Stimulated activated CD4-positive, alpha-beta T cell treated with anti-CD3 and anti-CD28 coated beads, Interleukin-2, amount 100 ng/mL, for 4 hours (primary cell): ENCODE results near the gene DGUOK.
A peak's percentile ranks its signal among the peaks of the same experiment; 100 is the strongest.
"Not testable (repeated sequence)": the region's sequence is repeated elsewhere in the genome, so short reads cannot be mapped to it uniquely, and the experiment has no call there.

Experiments
- DNase-seq: peaks from one replicate; pipeline ENCODE4 v3.0.0-alpha.2; 2020; ENCODE audit warnings: low read depth

Gene DGUOK

DNA sequence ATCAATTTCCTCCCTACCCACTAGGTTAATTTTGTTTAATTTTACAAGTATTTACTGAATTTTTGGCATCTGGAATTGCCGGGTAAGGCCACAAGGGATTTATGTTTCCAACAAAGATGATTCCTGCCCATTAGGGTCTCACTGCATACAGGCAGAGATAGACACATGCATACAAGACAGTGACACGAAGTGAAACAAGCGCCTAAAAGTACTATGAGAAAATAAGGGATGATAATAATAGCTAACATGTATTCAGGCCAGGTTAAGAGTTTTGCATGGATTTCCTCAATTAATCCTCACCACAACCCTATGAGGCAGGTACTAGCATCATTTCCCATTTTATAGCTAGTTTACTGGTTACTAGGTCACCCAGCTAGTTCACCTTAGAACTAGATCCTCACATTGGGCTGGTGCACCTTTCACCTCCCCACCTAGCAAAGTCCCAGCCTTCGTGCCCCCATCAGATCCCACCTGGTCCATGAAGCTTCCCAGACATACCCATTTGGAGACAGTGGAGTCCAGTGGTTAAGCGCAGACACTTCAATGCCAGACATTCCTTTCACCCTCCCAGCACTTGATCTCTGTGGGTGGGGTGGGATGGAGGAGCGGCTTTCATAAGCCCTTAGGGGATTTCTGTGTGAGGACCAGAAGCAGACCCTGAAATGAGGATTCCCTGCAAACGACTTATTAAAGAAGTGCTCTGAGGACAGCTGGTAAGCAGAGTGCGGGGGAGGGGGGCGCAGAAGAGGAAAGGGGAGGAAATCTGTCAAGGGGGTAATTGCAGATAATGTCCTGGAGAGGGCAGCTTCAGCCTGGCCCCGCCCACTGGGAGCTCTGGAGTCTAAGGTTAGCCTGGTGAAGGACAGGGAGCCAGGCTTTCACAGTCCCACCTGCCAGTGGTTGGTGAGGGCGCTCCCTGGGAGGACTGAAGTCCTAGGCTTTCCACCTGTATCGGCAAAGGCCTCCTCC, 5.8 kb upstream of the DGUOK start:
- DNase-seq = no peak

DNA sequence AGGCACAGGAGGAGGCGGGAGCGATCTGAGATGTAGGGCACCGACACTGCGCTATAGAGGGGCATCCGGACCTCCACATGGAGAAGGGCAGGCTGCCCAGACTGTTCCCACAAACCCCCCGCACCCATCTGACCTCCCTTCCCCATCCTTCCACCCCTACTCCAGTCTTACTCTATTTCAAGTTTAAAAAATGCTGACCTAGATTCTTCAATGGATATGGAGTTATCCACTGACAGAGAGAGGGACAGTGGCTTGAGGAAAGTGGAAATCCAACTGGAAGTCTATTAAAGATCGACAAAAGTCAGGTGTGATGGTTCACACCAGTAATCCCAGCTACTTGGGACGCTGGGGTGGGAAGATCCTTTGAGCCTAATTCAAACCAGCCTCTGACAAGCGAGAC, 5.1 kb upstream of the DGUOK start:
- no peak for DNase-seq

DNA sequence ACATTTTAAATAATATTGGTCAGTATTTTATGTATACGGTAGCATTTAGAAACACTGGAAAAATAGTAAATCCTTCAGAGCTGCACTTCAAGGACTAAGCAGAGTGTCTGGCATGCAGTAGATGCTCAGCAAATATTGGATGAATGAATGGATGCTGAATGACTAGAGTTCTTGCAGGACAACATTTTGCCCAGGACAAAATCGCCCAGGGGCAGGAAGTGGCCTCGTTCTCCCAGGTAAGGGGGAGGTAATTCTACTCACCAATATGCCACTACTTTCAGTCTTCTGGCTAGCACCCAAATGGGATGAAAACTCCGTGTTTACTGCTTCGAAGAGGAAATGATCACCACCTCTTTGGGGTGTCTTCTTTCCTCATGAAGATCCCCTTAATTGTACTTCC, 4.0 kb upstream of the DGUOK start:
- no peak for DNase-seq

DNA sequence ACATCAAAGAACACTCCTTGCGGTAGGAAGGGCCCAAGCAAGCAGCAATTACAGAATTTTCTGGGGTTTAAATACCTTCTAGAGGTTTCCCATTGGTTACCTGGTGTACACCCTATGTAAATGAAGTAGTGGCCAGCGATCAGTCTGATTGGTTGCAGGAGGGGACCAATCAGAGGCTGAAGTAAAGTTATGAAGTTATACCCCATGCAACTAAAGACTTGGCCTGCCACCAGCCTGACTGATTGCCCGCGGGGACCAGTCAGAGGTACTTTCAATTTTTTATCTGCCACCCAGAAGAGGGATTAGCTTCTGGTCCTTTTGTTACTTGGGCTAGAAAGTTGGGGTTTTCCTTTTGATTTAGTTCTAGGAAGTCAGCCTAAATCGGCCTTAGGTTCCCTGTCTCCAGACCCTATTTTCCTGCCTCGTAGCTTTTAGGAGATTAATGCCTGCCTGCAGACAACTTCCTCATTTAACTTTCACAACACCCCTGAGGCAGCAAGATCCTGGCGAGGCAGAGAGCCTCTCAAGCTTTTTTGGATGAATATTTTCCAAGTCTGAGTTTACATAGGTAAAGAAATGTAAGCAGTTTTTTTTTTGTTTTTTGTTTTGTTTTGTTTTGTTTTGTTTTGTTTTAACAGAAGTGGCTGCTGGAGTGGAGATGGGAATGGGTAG, 1.5 kb upstream of the DGUOK start:
- DNase-seq = no peak

DNA sequence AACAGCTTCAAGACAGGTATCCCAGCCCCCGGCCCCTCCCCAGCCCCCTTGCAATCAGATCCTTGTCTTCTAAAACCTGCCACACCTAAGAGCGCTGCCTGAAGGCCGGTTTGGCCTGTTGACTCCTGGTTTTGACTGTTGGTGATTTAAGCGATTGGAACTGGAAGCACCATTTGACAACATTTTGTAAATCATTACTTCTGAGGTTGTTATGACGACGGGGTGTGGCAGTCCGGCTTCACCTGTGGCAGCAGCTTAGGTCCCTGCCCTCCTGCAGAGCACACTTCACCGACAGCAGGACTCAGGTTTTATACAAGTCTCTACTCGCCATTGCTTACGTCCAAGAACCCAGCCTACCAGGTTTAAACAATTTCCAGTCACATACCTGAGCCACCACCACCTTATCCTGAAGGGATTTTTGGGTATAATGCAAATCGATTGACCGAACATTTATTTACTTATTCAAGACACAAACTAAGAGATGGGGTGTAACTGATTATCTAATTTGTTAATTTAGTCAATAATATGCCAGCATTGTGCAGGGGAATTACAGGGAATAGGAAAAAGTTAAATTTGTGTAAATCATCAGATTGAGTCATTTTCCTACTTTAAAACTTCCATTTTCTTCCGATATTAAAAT, 707 bp upstream of the DGUOK start:
- DNase-seq = no peak

DNA sequence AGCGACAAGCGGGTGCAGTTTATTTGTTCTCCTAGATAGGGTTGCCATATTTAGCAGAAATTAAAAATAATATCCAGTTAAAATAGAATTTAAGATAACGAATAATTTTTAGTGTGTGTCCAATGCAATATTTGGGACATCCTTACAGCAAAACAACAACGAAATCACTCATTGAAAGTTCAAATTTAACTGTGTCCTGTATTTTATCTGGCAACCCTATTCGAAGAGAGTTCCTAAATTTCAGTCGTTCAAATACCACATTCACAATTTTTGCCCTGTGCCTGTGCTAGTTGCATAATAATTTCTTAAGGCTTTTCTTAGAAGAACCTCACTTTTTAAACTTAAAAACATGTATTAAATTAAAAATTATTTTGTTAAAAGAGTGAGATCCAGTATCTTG, 664 bp downstream of the DGUOK start:
- DNase-seq = no peak

DNA sequence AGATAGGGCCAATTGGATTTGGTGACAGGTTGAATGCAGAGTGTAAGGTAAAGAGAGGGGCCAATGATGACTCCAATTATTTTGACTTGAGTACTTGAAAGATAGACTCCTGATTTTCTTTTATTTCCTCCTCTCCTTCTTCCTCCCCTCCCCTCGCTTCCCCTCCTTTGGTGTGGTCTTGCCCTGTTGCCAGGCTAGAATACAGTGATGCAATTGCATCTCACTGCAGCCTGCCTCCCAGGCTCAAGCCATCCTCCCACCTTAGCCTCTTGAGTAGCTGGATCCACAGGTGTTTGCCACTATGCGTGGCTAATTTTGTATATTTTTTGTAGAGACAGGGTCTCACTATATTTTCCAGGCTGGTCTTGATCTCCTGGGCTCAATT, 2.3 kb downstream of the DGUOK start:
- DNase-seq = no peak

DNA sequence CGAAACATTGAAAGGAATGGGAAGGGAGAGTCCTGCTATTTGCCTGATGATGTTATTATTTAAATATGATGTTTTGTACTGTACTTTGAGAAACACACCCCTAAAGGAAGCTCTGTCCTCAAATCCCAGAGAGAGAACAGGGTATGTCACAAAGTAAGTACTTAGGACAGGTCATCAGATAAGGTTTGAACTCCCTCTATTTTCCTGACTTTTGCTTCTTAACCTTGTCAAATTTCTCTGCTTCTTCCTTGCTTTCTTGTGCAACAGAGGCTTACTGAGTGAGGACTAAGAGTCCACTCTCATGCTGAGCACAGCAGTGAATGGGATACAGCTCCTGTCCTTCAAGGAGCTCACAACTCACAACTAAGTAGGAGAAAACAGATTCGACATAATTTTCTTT, 3.7 kb downstream of the DGUOK start:
- no peak for DNase-seq

DNA sequence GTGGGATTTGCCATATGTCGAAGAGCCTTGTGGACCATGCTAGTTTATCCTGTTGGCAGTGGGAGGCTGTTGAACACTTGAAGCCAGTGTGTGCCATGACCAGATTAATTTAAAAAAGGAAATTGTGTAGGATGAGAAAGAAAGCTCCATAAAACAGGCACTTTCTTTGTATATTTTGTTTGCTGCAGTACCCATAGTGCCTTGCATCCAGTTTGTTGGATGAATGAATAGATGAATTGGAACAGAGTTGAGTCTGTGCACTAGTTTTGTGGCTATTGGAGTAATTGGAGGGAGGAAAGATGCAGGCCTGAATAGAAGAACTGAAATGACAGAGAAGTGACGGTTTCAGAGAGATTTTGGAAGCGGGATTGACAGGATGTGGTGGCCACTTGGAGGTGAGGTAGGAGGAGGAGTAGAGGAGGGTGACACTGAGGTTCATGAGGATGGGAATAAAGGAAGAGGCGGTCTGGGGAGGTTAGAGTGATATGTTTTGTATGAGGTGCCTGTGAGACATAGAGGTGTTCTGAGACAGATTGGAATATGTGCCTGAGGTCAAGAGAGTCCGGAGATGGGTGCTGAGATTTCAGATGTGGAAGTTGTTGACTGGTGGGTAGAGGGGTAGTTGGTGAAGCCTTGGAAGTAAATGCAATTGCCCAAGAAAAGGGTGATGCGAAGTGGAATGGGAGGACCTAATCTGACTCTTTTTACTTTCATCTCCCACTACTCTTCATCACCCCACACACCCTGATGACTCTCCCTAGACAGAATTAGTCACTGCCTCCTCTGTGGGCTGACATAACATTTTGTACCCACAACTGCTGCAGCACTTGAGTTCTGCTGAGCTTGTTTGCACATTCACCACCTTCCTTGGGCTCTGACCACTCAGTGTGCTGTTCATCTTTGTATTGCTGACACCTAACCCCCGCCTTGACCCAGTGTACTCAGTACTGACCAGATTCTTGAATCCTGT, 5.1 kb downstream of the DGUOK start:
- peak; percentile 58 for DNase-seq

DNA sequence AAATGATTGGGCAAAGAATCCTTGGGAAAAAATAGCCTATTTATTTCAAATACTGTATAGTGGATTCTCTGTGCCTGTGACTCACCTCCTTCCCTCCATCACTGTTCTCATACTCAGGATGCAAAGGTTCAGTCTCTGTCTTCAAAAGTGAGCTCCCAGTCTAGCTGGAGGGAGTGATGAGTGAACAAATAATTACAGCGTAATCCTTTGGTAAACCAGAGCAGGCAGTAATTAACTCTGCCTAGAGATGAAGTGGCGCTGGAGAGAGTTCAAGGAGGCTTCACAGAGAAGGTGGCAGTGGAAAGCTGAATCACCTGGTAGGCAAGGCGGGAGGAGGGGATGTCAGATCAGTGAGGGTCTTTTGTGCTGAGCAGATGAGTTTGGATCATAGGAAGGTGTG, 6.5 kb downstream of the DGUOK start:
- no peak for DNase-seq

DNA sequence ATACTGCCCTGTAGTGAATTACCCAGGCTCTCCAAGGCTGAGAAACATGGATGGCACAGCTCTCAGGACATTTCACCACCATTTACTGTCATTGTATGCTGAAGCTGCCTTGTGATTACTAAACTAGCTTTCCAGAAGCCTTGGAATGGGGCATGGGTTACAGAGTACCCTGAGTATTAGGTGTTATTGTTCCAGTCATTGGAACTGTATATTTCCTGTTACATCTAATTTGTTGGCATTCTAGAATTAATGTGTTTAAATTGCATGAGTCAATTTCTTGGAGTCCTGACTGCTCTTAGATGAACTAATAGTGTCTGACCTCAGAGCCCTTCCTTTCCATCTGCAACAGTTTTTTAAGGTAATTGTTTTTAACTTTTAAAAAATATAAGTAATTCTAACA, 9.0 kb downstream of the DGUOK start:
- DNase-seq = no peak

DNA sequence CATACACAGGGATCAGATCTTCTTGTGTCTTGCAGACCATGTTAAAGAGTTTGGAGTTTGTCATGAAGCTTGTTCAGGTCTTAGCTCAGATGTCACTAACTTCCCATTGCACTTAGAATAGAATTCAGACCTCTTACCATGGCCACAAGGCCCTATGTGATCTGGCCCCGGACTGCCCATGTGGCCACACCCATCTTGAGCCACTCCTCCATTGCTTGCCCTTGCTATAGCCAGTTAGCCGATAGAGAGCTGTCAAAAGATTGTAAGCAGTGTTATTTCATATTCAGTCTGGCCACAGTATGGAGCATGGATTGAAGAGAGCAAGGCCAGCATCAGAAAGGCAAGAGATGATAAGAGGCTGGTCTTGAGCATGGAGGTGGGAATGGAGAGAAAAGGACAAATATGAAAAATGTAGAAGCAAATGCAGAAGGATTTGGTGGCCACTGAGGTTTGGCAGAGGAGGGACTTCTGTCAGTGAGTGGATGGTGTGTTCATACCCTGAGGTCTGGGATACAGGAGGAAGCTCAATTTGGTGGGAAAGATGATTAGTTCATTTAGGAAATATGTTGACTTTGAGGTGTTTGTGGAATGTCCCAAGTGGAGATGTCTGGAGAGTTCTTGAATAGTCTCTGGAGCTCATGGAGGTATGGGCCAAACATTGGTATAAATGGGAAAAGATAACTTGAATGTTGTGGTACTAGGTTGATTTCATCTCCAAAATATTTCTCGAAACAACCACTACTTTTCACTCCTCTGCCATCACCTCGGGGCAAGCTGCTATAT, 10.6 kb downstream of the DGUOK start:
- DNase-seq = no peak

DNA sequence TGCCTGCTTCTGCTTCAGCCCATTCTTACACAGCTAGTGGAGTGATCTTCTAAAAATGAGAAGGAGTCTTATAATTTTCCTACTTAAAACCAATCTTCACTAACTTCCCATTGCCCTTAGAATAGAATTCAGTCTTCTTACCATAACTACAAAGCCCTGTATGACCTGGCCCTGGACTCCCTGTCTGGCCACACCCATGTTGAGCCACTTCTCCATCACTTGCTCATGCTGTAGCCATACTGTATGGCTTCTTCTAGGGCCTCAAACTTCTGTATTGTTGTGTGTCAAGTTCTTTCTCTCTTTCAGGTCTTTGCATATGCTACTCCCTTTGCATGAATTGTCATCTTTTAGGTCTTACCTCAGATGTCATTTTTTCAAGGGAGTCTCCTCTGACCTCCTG, 11.2 kb downstream of the DGUOK start:
- no peak for DNase-seq

DNA sequence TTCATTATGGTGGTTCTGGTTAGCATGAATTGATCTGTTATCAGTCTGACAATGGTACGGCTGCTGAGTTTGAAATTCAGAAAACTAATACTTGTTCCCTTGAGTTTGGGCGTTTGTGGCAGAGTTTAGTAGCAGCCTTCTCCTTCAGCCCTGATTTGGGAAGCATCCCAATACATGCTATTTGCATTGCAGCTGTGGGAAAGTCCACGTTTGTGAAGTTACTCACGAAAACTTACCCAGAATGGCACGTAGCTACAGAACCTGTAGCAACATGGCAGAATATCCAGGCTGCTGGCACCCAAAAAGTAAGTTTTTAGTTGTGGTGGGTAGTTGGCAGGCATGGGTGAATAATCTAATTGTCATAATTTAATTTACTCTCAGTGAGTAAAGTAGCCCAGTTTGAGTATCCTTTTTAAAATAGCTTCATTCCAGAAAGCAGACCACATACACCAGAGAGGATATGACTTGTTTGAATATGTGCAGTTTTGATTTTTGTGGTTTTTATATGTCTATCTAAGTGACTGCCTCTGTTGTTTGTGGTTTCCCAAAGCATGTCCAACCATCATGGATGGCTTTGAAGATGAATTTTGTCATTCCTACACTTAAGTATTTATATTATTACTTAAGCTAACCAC, 12.2 kb downstream of the DGUOK start:
- no peak for DNase-seq

DNA sequence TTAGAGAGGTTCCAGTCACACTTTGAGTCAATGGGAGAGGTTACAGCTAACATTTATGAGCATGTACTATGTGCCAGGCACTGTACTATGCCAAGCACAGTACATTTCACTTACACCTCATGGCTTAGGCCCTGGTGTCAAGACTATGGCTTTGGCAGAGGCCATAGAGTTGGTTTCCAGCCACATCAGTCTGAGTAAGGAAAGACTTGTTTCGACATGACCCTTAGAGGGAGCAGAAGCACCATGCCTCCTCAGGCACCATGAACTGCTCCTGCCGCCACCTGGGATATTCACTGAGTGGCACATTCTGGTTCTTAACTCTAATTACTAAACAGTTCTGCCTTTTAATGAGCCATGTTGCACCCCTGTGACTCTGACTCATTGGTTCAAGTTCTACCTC, 12.7 kb downstream of the DGUOK start:
- no peak for DNase-seq

DNA sequence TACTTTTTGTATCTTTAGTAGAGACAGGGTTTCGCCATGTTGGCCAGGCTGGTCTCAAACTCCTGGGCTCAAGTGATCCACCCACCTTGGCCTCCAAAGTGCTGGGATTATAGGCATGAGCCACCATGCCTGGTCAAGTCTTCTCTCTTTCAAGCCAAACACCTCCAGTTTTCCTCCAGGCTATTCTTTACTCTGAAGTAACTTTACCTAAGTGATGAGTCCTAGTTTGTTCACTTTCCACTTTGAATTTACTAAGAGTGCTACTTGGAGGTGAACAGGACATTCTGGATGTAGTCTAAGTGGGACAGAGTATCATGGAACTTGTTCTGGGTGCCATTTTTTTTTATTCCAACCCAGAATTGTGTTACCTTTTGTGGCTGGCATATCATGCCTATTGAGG, 13.4 kb downstream of the DGUOK start:
- not testable (repeated sequence) for DNase-seq

DNA sequence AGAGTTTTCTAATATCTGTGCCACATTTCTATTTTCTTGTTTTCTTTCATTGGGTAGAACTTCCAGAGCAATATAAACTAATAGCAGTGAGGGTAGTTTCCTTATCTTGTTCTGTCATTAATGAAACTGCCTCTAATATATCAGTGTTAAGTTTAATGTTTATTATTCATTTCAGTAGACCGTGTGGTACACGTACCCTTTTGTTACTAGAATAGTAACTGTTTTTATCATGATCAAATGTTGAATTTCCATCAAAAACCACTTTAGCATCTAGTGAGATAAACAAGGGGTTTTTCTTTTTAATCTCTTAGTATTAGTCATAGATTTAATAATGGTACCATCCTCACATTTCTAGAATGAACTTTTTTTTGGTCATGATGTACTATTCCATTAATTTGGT, 16.0 kb downstream of the DGUOK start:
- no peak for DNase-seq

DNA sequence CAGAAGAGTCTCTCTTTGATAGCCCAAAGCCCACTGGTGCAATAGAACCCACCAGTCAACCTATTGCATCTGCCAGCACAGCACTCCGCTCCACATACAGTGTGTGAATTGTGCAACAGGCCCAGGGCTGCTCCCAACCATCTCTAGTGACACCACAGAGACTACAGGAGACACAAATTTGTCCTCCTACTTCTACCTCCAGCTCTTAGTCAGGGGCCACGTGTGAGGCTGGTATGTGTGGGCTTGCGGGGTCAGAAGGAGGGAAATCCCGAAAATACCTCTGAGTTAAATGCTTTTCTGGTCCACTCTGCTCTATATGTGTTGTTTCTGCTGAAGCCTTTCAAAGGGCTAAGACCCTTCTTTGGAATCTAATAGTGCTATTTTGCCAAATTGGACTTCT, 18.0 kb downstream of the DGUOK start:
- DNase-seq = no peak

DNA sequence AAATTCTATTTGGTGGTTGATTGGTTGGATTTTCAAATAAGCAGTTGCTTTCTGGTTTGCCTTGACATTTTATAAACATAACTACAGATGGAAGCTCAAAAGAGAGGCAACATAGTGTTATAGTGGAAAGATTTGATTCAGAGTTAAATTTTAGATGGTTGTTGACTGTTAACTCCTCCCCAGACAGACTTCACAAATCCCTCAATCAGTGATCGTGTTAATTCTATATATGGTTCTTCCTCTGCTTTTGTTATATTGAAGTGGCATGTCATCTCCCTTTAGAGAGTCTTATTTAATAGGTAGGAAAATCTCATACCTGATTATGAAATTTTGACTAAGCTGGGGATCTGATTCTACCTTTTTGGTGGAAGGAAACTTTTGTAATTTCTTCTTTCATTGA, 19.5 kb downstream of the DGUOK start:
- no peak for DNase-seq

DNA sequence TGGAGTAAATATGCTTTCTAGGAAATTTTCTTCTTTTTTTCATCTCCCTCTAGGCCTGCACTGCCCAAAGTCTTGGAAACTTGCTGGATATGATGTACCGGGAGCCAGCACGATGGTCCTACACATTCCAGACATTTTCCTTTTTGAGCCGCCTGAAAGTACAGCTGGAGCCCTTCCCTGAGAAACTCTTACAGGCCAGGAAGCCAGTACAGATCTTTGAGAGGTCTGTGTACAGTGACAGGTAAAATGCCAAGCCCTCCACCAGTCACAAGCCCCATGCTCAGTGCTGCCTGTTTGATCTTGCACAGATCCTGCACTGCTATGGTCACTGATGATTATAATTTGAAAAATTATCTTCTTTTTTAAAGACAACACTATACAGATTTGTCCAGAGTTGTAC, 20.0 kb downstream of the DGUOK start:
- no peak for DNase-seq
